Smooth muscle cell (in vitro differentiated cells): Measurements from ENCODE around the gene NEDD8. TPM values are rescaled to one million over a fixed set of nuclear protein-coding genes. Genes with fewer than 3 reads are reported as not detected.

Experiments used
- DNase-seq: peaks from one replicate; lab custom pipeline; 2025; ENCODE audit not compliant: unreplicated experiment; lab: John Stamatoyannopoulos, UW
- H2AFZ ChIP-seq: fragments of 200-600 bp; sonication (generic); 2 replicates; pipeline ENCODE4 v1.6.0; 2016; ENCODE audit warnings: antibody characterized with exemption, low read depth, mild to moderate bottlenecking
- H3F3A ChIP-seq: fragments of 200-600 bp; sonication (generic); 2 replicates; pipeline ENCODE4 v1.6.0; 2017; ENCODE audit warnings: antibody characterized with exemption, low read depth
- H3K27ac ChIP-seq: fragments of 200-600 bp; sonication (generic); 2 replicates; pipeline ENCODE4 v1.5.1; 2016; ENCODE audit warnings: low read depth, mild to moderate bottlenecking
- H3K27me3 ChIP-seq: fragments of 200-600 bp; sonication (generic); 2 replicates; pipeline ENCODE4 v1.6.1; 2016; ENCODE audit warnings: low read depth, mild to moderate bottlenecking
- H3K36me3 ChIP-seq: fragments of 200-600 bp; sonication (generic); 2 replicates; pipeline ENCODE4 v1.5.1; 2016; ENCODE audit warnings: low read depth
- H3K4me1 ChIP-seq: fragments of 200-600 bp; sonication (generic); 2 replicates; pipeline ENCODE4 v1.5.1; 2016; ENCODE audit warnings: low read depth
- H3K4me2 ChIP-seq: fragments of 200-600 bp; sonication (generic); 2 replicates; pipeline ENCODE4 v1.6.0; 2016; ENCODE audit warnings: mild to moderate bottlenecking
- H3K4me3 ChIP-seq: fragments of 200-600 bp; sonication (generic); 2 replicates; pipeline ENCODE4 v1.5.1; 2016; ENCODE audit warnings: mild to moderate bottlenecking
- H3K79me2 ChIP-seq: fragments of 200-600 bp; sonication (generic); 2 replicates; pipeline ENCODE4 v1.6.0; 2016; ENCODE audit warnings: low read depth, mild to moderate bottlenecking
- H3K9ac ChIP-seq: fragments of 200-600 bp; sonication (generic); 2 replicates; pipeline ENCODE4 v1.6.0; 2016; ENCODE audit warnings: low read depth
- H3K9me3 ChIP-seq: fragments of 200-600 bp; sonication (generic); replicated peaks from 2 replicates; pipeline ENCODE4 v1.5.1; 2016; ENCODE audit warnings: low read depth
- H4K20me1 ChIP-seq: fragments of 200-600 bp; sonication (generic); 2 replicates; pipeline ENCODE4 v1.6.0; 2016; ENCODE audit warnings: low read depth
- WGBS: methylation state at CpG from one replicate; pipeline ENCODE4 v1.1.7; 2016; ENCODE audit warnings: low lambda C conversion rate; 5-methylcytosine and 5-hydroxymethylcytosine counted together
- polyA plus RNA-seq: library from polyadenylated mRNA; unstranded; fragments of >200 nt; fragmentation: Nextera tagmentation; extraction: Ambion mirVana; gene quantifications from 2 replicates; pipeline ENCODE4 v1.2.1, GENCODE V29; 2016
- total RNA-seq: library from RNA; depleted of rRNA; stranded (reverse); fragments of >200 nt; gene quantifications from 2 replicates; pipeline ENCODE4 v1.2.3, GENCODE V29; 2014
- TF ChIP-seq, protein P1 (sequence below): fragments of 200-600 bp; sonication (generic); IDR thresholded peaks from 2 replicates; pipeline ENCODE4 v1.5.1; 2017; ENCODE audit warnings: borderline replicate concordance, mild to moderate bottlenecking, antibody characterized with exemption; ENCODE audit not compliant: insufficient read depth, poor library complexity, severe bottlenecking

NEDD8 gene
- total and polyA plus RNA-seq, 2 experiments from 2014 or later, result 211 to 375 TPM

DNA sequence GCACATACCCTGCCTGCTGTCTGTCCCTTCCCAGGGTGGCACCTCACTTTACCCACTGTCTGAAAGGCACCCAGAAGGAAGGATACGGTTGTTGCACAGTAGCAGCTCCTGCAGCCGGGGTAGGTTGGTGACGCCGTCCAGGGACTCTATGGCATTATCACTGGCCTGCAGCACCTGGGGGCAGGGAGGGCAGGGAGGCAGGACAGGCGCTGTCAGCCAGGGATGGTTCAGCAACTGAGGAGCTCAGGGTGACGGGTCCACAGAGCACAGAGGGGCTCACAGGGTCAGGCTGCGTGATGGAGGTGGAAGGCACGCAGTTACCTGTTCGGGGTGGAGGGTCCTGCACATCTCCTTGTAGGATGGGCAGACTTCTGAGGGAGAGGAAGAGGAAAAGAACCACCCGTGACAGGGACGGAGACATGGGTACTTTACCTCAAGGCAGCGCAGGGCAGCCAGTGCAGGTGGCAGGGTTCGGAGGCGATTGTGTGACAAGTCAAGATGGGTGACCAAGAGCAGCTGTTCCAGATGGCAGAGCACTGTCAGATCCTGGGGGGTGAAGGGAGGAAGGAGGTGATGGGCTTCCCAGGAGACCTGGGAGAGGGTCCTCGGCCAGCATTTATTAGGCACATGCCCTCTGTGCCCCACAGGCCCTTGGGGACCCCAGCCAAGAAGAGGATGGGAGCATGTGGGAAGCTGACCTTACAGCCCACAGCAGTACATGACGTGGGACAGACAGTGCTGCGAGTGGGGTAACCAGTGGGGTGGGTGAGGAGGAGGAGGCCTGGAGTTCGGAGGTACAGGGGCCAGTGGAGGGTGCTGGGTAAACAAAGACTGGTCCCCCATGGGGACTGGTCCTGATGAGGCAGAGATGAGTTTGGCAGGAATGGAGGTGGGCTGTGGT lies 34.4 kb upstream of the NEDD8 start:
- no peaks in the 10 kb centered on the region for H3K27me3 ChIP-seq
- H3K9me3 ChIP-seq, result no peaks in the 10 kb centered on the region
- no peak overlapping the region for H3K4me3 ChIP-seq
- no peaks in the 10 kb centered on the region for H4K20me1 ChIP-seq
- no peak overlapping the region for H3K9ac ChIP-seq
- H3K4me1 ChIP-seq, result no peaks in the 10 kb centered on the region
- H3K79me2 ChIP-seq, result no peaks in the 10 kb centered on the region
- no peak for DNase-seq
- H3F3A ChIP-seq, result no peaks in the 10 kb centered on the region
- TF ChIP-seq, protein P1, sequence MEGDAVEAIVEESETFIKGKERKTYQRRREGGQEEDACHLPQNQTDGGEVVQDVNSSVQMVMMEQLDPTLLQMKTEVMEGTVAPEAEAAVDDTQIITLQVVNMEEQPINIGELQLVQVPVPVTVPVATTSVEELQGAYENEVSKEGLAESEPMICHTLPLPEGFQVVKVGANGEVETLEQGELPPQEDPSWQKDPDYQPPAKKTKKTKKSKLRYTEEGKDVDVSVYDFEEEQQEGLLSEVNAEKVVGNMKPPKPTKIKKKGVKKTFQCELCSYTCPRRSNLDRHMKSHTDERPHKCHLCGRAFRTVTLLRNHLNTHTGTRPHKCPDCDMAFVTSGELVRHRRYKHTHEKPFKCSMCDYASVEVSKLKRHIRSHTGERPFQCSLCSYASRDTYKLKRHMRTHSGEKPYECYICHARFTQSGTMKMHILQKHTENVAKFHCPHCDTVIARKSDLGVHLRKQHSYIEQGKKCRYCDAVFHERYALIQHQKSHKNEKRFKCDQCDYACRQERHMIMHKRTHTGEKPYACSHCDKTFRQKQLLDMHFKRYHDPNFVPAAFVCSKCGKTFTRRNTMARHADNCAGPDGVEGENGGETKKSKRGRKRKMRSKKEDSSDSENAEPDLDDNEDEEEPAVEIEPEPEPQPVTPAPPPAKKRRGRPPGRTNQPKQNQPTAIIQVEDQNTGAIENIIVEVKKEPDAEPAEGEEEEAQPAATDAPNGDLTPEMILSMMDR, result no peak
- no peaks in the 10 kb centered on the region for H3K36me3 ChIP-seq
- no peak overlapping the region for H2AFZ ChIP-seq
- no peak overlapping the region for H3K4me2 ChIP-seq
- H3K27ac ChIP-seq, result no peak overlapping the region
- WGBS, result 89% methylated on average over 18 of the region's 18 CpGs

GRCh38 chr14:24264298-24264697 lies 32.1 kb upstream of the NEDD8 start:
- H3K36me3 ChIP-seq, result no peaks in the 10 kb centered on the region
- no peaks in the 10 kb centered on the region for H3K27me3 ChIP-seq
- no peak overlapping the region for H3K4me2 ChIP-seq
- TF ChIP-seq, protein P1, result no peak
- peak overlapping the region; percentile 63 for H3K27ac ChIP-seq
- 70% methylated on average over 6 of the region's 6 CpGs for WGBS
- H3K79me2 ChIP-seq, result no peaks in the 10 kb centered on the region
- no peaks in the 10 kb centered on the region for H3K9me3 ChIP-seq
- H3F3A ChIP-seq, result no peaks in the 10 kb centered on the region
- DNase-seq, result no peak
- H3K4me3 ChIP-seq, result no peak overlapping the region
- no peaks in the 10 kb centered on the region for H3K4me1 ChIP-seq
- no peak overlapping the region for H2AFZ ChIP-seq
- H4K20me1 ChIP-seq, result no peaks in the 10 kb centered on the region
- no peak overlapping the region for H3K9ac ChIP-seq

DNA sequence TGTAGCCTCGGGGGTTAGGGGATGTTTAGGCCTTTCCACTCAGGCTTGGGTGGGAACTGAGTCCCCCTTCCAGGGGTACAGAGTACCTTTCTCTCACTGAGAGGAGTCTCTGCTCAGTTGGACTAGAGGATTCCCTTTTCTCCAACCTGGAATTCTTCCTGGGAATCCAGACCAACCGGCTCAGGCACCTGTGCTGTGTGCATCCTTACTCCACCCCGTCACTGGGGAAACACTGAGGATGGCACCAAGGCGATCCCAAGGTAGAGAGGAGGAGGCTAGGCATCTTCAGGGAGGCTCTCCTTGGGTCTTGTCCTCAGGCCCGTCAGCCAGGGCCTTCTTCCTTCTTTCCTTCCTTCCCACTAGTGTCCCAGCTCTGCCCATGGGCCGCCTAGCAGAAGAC lies 31.7 kb upstream of the NEDD8 start:
- H3K9ac ChIP-seq, result no peak overlapping the region

More for the DNA sequence above, 31.7 kb upstream of the NEDD8 start:
- H3K4me1 ChIP-seq, result no peaks in the 10 kb centered on the region
- peak overlapping the region; percentile 63 for H3K27ac ChIP-seq
- H3K36me3 ChIP-seq, result no peaks in the 10 kb centered on the region
- no peaks in the 10 kb centered on the region for H4K20me1 ChIP-seq
- TF ChIP-seq, protein P1, result no peak
- H3F3A ChIP-seq, result no peaks in the 10 kb centered on the region
- WGBS, result 56% methylated on average over 6 of the region's 6 CpGs
- no peak overlapping the region for H3K4me3 ChIP-seq
- no peaks in the 10 kb centered on the region for H3K27me3 ChIP-seq
- H3K4me2 ChIP-seq, result no peak overlapping the region
- no peaks in the 10 kb centered on the region for H3K9me3 ChIP-seq
- no peaks in the 10 kb centered on the region for H3K79me2 ChIP-seq
- H2AFZ ChIP-seq, result no peak overlapping the region
- DNase-seq, result no peak
